Renal cortical epithelial cell (primary cell): ENCODE measurements around the gene RPL5. TPM values are rescaled to one million over a fixed set of nuclear protein-coding genes. Genes with fewer than 3 reads are reported as not detected.

Experiments
- DNase-seq: peaks from one replicate; pipeline ENCODE4 v3.0.0-alpha.2; 2011; ENCODE audit warnings: low read depth
- total RNA-seq: library from RNA; depleted of rRNA; stranded (reverse); fragments of >200 nt; gene quantifications from 2 replicates; pipeline ENCODE4 v1.2.3, GENCODE V29; 2014

RPL5 gene
- total RNA-seq, 1 donor from 2014 or later, result 826 TPM

DNA sequence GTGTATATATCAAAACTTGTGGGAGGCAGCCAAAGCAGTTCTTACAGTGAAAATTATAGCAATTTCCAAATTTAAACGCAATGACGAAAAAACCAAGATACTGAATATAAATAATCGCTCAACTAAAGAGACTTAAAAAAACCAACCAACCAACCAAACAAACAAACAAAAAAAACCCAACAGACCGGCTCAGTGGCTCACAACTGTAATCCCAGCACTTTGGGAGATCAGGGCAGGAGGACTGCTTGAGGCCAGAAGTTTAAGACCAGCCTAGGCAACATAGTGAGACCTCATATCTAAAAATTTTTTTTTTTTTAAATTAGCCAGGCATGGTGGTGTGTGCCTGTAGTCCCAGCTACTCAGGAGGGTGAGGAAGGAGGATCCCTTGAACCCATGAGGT, 23.4 kb downstream of the RPL5 start:
- DNase-seq, result no peak

DNA sequence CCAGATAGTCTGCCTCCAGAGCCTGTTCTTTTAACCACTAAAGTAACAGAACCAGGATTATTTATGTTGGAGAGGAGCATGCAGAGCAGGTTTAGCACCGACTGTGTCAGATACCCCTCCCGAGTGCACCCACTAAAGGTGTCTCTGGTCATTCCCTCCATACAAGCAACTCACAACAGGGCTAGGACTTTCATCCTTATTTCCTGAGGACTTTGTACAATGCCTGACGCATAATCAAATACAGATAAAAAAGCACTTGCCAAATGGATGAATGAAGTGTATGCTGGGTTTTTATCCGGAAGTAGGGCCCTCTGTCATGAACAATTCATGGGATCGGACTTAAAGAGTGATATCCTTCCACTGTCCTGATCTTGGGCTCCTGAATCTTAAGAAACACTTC, 26.0 kb downstream of the RPL5 start:
- no peak for DNase-seq

DNA sequence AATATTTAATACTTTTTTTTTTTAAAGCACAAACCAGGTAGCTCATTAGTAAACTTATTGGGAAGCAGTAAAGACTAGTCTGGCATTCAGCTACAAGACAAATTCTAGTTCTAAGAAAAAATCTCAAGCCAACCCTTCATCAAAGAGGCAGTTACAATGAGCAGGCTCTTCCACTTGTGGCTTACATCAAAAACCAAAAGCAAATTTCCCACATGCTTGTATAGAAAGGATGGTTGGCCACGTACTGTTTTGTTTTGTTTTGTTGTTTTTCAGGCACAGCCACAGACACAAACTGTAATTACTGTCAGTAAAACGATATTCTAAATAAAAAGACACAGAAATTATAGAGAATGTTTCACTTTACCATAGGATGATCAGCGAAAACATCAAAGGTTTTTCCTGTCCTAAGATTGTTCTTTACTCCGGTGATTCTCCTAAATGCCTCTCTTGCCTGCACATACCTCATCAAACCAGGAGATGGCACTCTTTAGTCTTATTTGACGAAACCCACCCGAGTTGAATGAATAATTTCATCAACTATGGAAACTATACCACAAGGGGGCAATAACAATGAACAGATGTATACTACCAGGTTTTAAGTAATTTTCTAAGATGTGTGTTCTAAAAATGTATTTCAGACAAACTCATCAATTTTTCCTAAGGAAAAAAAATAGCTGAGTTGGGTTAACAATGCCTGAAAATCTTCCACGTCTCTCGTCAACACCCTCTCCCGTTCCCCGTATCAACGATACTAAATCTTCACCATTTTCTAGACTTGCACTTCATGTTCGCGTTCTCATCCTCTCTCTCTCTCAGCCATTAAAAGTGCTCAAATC, 26.9 kb downstream of the RPL5 start:
- DNase-seq, result peak; percentile 80

DNA sequence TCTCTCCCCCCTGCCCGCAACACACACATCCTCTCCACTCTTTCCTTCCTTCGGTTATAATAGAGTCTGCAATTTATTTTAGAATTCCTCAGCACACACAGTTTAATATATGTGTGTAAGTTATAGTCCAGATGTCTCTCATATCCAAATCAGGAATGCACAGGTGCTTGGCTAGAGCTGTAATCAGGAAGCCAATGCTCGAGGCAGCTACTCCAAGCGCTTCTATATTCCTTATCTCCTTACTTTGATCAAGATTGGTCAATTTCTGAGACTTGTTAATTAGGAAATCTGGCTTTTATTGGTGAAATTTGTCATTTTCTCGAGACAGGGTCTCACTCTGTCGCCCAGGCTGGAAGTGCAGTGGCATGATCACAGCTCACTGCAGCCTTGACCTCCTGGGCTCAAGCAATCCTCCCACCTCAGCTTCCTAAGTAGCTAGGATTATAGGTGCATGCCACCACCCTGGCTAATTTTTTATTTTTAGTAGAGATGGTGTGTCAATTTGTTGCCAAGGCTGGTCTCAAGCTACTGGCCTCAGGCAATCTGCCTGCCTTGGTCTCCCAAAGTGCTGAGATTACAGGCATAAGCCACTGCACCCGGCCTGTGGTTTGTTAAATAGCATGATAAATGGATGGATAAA, 27.7 kb downstream of the RPL5 start:
- DNase-seq, result no peak

DNA sequence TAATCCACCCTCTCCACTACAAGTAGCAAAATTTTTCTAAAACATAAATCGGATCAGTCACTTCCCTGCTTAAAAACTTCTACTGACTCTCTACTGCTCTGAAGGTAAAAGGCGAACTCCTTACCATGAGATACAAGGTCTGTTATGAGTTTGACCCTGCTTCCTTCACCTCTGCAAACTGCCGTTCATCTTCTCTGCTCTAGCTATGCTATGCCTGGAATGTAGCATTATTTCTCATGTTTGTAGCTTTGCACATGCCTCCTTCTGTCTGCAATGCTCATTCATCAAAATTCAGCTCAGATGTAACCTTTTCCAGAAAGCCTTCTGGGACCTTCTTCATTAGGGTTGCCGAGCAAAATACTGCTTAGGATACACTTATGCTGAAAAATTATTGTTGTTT, 30.8 kb downstream of the RPL5 start:
- DNase-seq, result no peak

DNA sequence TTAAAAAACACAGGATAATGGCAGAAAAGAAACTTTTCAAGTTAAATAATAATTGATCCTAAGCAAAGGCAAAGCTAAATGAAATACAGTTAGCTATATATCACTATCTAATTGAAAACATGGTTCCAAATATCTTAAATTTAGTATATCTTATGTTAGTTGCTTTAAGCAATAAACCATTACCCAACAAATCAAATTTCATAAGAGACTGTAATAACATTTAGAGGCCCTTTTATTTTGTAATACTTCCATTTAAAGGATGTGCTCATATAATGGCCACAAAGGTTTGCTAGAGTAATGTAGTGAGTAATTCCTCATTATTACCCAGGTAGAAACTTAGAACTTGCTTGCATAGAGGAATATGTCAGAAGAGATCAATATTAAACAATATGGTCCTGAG, 32.3 kb downstream of the RPL5 start:
- DNase-seq, result no peak

DNA sequence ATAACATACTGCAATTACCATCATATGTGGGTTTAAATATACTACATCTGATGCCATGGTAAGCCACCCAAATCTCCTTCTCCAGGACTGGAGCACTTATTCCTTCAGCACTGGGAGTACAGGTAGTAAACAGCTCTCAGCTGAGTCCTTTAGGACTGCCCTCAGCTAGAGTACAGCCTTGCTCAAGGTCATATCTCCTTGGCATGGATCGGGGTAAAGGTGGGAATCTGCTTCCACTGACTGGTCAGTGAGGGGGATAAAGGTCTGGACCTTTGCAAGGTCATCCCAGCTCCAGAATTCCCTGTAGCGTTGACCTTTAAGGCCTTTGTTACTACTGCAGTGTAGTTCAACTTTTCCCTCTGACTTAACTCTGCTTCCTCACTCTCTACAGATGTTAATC, 38.8 kb downstream of the RPL5 start:
- DNase-seq, result no peak

DNA sequence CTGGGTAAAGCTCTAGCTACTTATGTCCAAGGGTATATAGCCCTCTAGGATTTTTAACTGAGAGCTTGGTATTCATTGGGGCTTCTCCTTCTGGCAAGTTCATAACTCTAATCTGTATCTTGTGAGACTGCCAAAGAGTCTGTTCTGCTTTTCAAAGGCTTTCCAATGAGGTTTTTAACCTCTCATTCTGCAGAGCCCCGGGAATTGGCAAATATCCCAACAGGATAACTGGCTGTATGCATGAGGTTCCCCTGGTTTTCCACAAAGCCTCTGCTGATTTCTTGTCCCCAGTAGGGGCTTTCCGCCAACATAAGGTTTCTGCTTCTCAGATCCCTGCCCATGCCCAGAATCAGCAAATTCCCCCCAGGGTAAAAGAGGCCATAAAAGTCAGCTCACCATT, 40.9 kb downstream of the RPL5 start:
- DNase-seq, result no peak

DNA sequence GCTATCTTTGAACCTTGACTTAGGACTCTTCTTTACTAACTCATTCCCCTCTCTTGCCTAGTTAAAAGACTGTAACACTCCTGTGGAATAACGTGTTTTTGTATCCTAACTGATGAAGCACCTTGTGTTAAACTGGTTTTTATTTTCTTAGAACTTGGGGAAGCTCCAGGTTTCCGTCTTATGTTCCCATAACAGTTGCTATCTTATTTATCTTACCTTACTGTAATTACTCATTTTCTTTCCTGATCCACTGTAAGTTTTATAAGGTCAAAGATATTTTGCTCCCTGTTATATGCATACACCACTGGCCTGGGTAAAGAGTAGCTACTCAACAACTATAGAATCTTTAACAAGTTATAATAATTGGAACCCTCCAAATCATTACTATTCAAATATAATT, 43.1 kb downstream of the RPL5 start:
- no peak for DNase-seq

DNA sequence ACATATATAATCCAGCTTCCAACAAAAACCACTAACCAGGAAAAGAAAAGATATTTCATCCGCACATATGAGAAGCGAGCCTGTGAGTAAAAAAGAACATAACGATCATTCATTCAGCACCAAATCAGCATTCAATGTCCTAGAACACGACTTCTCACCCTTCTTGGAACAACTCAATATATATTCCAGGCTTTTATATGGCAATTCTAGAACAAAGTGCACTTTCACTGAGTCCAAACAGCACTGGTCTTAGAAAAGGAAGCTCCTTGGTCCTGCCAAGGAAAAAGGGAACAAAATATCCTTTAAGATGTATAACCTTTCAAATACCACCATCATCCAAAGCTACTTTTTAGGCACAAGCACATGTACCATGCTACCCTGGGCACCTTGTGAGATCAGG, 44.5 kb downstream of the RPL5 start:
- no peak for DNase-seq

DNA sequence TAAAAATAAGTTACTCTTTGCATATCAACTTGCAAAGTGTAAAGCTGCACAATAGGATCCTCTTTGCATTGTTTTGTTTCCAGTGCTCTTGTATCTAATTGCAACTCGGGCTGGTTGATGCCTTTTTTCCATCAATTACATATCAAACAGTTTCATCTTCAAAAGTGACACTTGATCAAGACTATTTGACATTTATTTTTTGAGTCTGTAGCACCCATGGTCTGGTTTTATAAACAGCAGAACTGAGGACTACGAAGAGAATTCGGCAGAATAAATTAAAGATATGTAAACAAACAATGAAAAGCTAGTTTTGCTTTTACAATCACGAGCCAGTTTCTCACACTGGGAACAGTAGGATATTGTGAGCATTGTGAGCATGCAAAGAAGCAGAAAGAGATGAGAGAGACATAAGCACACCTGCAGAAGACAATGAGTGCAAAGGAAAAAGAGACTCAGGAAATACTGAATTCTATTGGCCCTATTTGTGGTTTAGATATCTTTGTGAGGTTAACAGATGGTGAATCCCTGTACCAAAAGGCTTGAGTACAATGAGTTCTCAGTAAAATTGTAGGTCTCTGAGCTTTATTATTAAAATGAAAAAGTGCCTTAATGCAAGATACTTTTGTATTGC, 45.4 kb downstream of the RPL5 start:
- no peak for DNase-seq

DNA sequence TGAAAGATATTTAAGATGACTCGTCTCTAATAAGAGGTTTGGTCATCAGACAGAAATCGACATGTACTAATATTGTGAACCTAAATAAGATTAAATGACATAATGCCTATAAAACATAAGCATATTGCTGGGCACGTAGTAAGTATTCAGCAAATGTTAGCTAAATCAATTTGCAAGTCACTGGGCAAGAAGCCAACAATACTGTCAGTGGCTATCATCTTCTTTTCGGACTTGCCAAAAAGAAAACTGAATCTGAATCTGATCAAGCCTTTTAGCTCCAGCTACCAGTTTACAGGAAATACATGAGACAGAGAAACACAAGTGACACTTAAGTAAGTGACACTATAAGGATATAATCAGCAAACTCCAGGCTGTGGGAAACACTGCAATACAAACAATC, 46.0 kb downstream of the RPL5 start:
- DNase-seq, result no peak

DNA sequence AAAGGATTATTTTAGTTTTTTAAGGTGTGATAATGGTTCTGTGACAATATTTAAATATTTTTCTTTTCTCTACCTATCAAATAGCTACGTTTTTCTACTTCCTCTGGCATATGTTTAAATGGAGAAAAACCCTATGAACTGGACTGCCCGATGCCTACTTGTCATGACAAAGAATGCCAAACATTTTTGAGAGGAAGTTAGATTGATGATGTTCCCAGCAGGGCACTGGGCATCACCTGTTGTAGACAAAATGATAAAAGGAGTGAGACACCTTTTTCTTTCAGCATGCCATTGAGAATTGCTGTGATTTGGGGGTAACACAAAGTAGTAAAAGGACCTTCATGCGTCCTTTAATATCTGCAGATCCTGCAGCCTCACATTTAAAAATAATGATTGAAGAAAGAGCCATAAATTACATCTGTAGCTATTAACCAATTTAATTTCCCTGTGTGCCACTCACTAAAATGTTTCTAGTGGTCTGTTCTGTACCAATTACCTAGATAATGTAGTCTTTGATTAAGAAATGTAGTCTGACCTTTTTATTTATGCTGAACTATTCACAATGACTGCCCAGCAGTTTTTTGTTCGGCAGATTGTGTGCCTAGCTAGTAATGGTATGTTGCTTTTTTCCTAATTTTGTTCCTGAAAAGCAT, 47.6 kb downstream of the RPL5 start:
- no peak for DNase-seq

DNA sequence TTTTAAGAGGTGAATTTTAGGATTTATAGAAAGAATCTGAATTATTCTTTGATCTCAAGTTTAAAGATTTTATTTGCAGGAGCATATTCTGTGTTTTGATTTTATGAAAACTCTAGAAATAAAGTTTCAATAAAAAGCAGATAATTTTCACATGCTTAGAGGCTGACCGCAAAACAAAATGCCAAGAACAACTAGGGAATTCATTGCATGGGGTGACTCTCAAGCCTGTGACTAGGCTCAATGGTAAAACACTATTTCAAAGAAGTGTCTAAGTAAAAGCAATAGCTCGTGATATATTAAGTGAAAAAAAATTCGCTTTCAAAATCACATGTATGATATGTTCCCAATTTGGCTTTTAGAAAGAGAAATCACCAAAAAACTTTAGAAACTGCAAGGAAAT, 49.6 kb downstream of the RPL5 start:
- DNase-seq, result no peak

DNA sequence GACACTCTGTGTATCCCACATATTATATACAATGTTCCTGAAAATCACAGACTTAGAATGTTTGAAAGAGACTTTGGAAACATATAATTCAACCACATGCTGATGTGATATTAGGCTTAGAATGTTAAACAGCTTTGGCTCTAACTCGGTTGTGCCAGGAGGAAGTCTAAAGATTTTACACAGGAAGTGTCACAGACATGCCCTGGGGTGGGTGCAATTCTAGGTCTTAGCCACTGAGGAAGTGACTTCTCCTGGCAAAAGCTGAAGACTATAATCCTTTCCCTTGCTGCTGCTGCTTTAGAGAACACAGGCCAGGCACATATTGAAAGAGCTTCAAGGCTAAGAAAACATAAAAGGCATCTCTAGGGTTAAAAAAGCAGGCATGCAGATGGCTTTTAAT, 51.0 kb downstream of the RPL5 start:
- no peak for DNase-seq

DNA sequence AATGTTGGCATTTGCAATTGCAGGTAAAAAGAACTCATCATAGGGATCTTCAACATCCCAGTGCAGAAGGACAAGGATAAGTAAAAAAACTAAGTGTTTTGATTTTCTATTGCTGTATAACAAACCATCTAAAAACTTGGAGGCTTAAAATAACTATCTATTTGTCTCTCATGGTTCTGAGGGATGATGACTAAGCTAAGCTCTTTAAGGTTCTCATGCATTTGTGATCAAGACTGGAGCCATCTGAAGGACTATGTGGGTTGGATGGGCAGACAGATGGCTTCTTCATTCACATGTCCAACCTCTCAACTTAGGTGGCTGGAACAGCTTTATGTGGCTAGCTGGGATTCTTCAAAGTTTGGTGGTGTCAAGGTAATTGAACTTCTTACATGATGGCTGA, 51.5 kb downstream of the RPL5 start:
- DNase-seq, result no peak

DNA sequence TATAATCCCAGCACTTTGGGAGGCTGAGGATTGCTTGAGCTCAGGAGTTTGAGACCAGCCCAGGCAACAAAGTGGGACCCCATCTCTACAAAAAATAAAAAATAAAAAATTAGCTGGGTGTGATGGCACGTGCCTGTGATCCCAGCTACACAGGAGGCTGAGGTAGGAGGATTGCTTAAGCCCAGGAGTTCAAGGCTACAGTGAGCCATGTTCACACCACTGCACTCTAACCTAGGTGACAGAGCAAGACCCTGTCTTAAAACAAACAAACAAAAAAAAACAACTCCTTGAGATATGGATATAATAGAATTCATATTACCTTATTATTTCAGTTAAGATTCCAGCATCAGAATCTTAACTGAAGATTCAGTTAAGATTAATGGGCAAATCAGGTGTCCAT, 52.4 kb downstream of the RPL5 start:
- DNase-seq, result no peak

DNA sequence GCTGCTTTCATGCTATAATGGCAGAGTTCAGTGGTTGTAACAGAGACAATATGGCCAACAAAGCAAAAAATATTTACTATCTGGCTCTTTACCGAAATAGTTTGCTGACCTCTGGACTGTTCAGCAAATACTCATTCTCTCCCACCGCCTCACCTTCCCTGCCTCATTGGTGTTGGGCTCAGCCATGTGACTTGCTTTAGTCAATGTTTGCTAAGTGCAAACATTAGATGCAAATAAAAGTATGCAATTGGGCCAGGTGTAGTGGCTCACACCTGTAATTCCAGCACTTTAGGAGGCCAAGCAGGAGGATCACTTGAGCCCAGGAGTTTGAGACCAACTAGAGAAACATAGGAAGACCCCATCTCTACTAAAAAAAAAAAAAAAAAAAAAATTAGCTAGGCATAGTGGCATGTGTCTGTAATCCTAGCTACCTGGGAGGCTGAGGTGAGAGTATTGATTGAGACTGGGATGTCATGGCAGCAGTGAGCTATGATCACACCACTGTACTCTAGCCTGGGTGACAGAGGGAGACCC, 55.1 kb downstream of the RPL5 start:
- no peak for DNase-seq

DNA sequence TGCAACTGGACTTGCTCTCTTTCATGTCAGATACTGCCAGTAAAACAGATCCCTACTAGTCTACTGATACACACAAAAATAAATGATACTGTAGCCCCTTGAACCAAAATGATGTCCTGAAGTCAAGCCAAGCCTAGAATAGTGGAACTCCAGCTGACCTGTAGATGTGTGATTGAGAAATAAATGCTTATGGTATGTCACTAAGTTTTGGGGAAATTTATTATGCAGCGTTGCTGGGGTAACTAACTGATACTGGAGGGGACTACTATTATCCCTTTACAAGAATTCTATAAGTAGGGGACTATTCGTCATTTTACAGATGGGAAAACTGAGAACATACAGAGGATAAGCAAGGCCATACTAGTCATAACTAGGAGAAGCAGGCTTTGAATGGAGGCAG, 55.6 kb downstream of the RPL5 start:
- DNase-seq, result no peak
